ENCODE data around the gene MCC. TPM values are rescaled to one million over a fixed set of nuclear protein-coding genes. Genes with fewer than 3 reads are reported as not detected.
"Not testable (repeated sequence)": the region's sequence is repeated elsewhere in the genome, so short reads cannot be mapped to it uniquely, and the experiment has no call there.

MCC gene
- polyA plus RNA-seq, 2 of the 4 experiments (the other 2 are of a cell fraction) = 0.09 to 0.10 TPM

- Histone ChIP-seq H3K4me2 (no peak overlapping the region), H3K9me3 (no peaks in the 10 kb centered on the region), H3K4me3 (no peak overlapping the region), H3K27ac (no peak overlapping the region), H3K4me1 (no peaks in the 10 kb centered on the region)
- 20% methylated on average over 7 of the region's 7 CpGs for WGBS (ENCODE audit: missing lambda C conversion rate)
- ChIA-PET POLR2A (no interaction called here), CTCF (no interaction called here)
- ATAC-seq (no peak), DNase-seq (ENCODE audit: low read depth in 1 of 2, low spot score in 1 of 2) (no peak), FAIRE-seq (no peak)
- no peak for TF ChIP-seq ZFP36 (IDR thresholded peaks at IDR 0.05; ENCODE audit: borderline replicate concordance, partially characterized antibody)
- TF ChIP-seq GATA3 (IDR thresholded peaks at IDR 0.05; ENCODE audit: borderline replicate concordance) = no peak
- no peak for TF ChIP-seq CHD2 (IDR thresholded peaks at IDR 0.05; ENCODE audit: low read length, partially characterized antibody)
Measured at GRCh38 chr5:113082547-113082905, 405.7 kb downstream of the MCC start.

GRCh38 chr5:113081881-113082546 lies 406.2 kb downstream of the MCC start:
- Histone ChIP-seq H3K4me3 (no peak overlapping the region), H3K9me3 (no peaks in the 10 kb centered on the region), H3K27ac (no peak overlapping the region), H3K4me2 (no peak overlapping the region), H3K4me1 (no peaks in the 10 kb centered on the region)
- ATAC-seq (no peak), DNase-seq (ENCODE audit: low read depth in 1 of 2, low spot score in 1 of 2) (no peak), FAIRE-seq (no peak)
- CTCF ChIA-PET = interaction anchor here (1.3 kb wide), 1 partner anchor 8 kb away, joined by 3 read pairs; no protein-coding TSS in a partner anchor
- TF ChIP-seq HMGXB4 (CRISPR knock-in tag; IDR thresholded peaks at IDR 0.05; ENCODE audit: borderline replicate concordance) (no peak), RFX5 (IDR thresholded peaks at IDR 0.05) (no peak), TFCP2L1 (CRISPR knock-in tag; IDR thresholded peaks at IDR 0.05) (no peak), HOXA7 (CRISPR knock-in tag; IDR thresholded peaks at IDR 0.05) (no peak), MAFK (IDR thresholded peaks at IDR 0.05; ENCODE audit: partially characterized antibody) (peak; percentile 41), MAX (IDR thresholded peaks at IDR 0.05) (no peak), POLR2A (IDR thresholded peaks at IDR 0.05; ENCODE audit: low read length) (no peak)
- 46% methylated on average over 5 of the region's 5 CpGs for WGBS (ENCODE audit: missing lambda C conversion rate)
- POLR2A ChIA-PET = no interaction called here

GRCh38 chr5:113081091-113081839 lies 407.0 kb downstream of the MCC start:
- no peak overlapping the region for H3K27ac ChIP-seq
- DNase-seq (ENCODE audit: low read depth in 1 of 2, low spot score in 1 of 2) (no peak), ATAC-seq (no peak), FAIRE-seq (no peak)
- POLR2A ChIA-PET = no interaction called here
- CTCF ChIA-PET = interaction anchor here (0.8 to 1.3 kb wide), 2 partner anchors 9 to 103 kb away, joined by 3 read pairs; no protein-coding TSS in a partner anchor
- H3K4me2 ChIP-seq = no peak overlapping the region
- TF ChIP-seq TP53 (CRISPR knock-in tag; IDR thresholded peaks at IDR 0.05) (no peak), ESRRA (IDR thresholded peaks at IDR 0.05; ENCODE audit: borderline replicate concordance, low read length) (no peak), CHD2 (IDR thresholded peaks at IDR 0.05; ENCODE audit: low read length, partially characterized antibody) (no peak), BCL3 (IDR thresholded peaks at IDR 0.05) (no peak), PHF8 (IDR thresholded peaks at IDR 0.05; ENCODE audit: borderline replicate concordance, low read depth) (no peak), MAZ (IDR thresholded peaks at IDR 0.05; ENCODE audit: borderline replicate concordance, low read depth, low read length) (no peak)
- H3K4me3 ChIP-seq = no peak overlapping the region
- H3K9me3 ChIP-seq = no peaks in the 10 kb centered on the region
- no peaks in the 10 kb centered on the region for H3K4me1 ChIP-seq
- WGBS (ENCODE audit: missing lambda C conversion rate) = 40% methylated on average over 4 of the region's 4 CpGs

- WGBS (ENCODE audit: missing lambda C conversion rate) = 30% methylated on average over 2 of the region's 2 CpGs
Measured at GRCh38 chr5:113076649-113077048, 411.6 kb downstream of the MCC start.

More at GRCh38 chr5:113076649-113077048, 411.6 kb downstream of the MCC start:
- FAIRE-seq; POLR2A ChIA-PET; H3K4me1 ChIP-seq; H3K9me3 ChIP-seq; H3K4me3 ChIP-seq; H3K27ac ChIP-seq; DNase-seq (ENCODE audit: low read depth in 1 of 2, low spot score in 1 of 2); H3K4me2 ChIP-seq; ATAC-seq: not testable (repeated sequence)
- CTCF ChIA-PET = interaction anchor here (1.2 kb wide), 1 partner anchor 20 kb away, joined by 3 read pairs; no protein-coding TSS in a partner anchor

All from A549 (cell line).